Measurements from ENCODE around the gene TNRC6B. TPM values are rescaled to one million over a fixed set of nuclear protein-coding genes. Genes with fewer than 3 reads are reported as not detected.

TNRC6B gene
- total RNA-seq, 1 donor from 2014 or later, result 40.2 TPM

DNA sequence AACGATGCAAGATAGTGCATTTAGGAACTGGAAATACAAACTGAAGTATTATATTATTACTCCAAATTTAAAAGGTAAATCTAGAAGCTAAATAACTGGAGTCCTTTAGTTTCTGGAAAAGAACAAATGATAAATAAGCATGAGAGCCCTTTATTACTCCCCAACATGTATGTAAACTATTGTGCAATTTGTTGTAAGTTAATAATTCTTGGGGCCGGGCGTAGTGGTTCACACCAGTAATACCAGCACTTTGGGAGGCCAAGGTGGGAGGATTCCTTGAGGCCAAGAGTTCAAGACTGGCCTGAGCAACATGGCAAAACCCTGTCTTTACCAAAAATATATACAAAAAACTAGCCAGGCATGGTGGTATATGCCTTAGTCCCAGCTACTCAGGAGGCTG is 203.7 kb downstream of the TNRC6B start:
- intact Hi-C loops (cut with DNase I), result no loop called here
- no peak for DNase-seq (ENCODE audit: low spot score)

DNA sequence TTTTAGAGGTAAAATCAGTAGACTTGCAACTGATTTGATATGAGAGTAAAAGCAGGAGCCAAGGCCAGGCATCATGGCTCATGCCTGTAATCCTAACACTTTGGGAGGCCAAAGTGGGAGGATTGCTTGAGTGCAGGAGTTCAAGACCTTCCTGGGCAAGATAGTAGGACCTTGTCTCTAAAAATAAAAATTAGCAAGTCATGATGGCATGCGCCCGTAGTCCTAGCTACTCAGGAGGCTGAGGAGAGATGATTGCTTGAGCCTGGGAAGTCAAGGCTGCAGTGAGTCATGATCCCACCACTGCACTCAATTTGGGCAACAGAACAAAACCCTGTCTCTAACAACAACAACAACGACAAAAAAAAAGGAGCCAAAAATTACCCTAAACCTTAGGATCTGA is 206.2 kb downstream of the TNRC6B start:
- intact Hi-C loops (cut with DNase I), result no loop called here

DNA sequence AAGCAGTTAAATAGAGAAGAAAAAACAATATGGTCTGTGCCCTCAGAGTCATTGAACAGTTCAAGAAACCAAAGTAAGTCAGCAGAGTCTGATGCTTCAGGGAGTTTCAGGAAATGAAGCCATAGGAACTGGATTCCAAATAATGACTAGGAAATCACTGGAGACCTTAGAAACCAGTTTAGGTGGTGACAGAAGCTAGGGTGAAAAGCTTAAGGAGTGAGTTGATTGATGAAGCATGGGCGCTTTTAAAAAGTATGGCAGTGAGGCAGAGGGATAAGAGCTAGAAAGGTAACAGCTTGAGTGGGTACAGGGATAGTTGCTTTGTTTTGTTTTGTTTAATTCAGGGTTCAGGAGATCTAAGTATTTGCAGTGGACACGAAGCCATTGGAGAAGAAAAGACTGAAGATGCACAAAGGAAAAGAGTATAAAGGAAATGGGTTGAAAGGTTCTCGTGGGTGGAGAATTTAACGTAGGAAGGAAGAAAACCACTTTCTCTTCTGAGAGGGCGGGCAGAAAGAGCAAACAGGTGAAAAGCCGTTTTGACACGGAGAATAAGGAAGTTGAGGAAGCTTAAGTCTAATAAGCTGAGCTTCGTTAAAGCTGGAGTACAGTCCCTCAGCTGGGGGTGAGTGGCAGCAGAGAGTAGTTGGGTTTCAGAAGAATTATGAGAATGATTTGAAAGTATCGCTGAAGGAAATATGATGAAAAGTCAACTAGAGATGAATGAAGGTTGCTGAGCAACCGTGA is 207.5 kb downstream of the TNRC6B start:
- intact Hi-C loops (cut with DNase I), result no loop called here

More for the DNA sequence above, 206.2 kb downstream of the TNRC6B start:
- no peak for DNase-seq (ENCODE audit: low spot score)

More for the DNA sequence above, 207.5 kb downstream of the TNRC6B start:
- DNase-seq (ENCODE audit: low spot score), result no peak

Other genes starting within 250 kb of the TNRC6B start
- gene TMA7B, start 217.5 kb upstream of the TNRC6B start, total RNA-seq, result not detected
- gene FAM83F, start 183.0 kb upstream of the TNRC6B start, total RNA-seq, result 2.3 TPM
- 47.8 TPM for gene ADSL, start 168.6 kb downstream of the TNRC6B start, total RNA-seq
- gene SGSM3, start 192.7 kb downstream of the TNRC6B start, total RNA-seq, result 38.1 TPM

Measured in cardiac septum (tissue), 1 donor.